GM19372 (cell line): Measurements from ENCODE around the gene CTIF.
"Not testable (repeated sequence)": the region's sequence is repeated elsewhere in the genome, so short reads cannot be mapped to it uniquely, and the experiment has no call there.

Experiments used
- ATAC-seq: cut with Tn5 transposase; IDR thresholded peaks from one replicate; pipeline ENCODE4 v1.9.1; 2021; ENCODE audit warnings: mild to moderate bottlenecking, low read depth, moderate library complexity; ENCODE audit not compliant: unreplicated experiment

The CTIF gene

GRCh38 chr18:48638896-48639771, 100.3 kb downstream of the CTIF start:
- ATAC-seq, result no peak

DNA sequence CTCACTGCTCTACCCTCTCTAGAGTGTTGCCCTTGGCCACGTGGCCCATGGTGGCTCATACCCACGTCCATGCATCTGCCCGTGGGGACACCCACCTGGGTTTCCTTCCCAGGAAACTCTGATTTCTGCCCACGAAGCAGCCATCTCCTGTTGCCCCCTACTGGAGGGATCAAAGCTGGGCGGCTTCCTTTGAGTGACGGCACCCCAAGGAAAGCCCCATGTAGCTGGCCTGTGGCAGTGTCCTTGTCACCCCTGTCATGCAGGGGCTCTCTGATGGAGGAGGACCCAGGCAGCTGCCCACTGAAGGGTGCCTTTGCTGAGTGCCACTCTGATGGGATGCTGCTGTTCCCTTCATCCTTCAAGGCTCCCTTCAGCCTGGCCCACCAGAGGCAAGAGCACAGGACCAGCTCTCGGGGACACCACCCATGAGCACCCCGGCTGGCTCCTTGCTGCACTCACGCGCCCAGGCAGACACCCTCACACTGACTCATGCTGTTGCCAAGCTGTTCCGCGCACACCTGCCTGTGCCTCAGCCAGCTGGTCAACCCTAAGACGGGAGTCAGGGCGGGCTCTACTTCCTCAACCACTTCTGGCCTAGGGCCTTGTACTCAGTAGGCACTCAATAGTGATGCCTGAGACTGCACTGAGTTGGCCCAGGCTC, 101.1 kb downstream of the CTIF start:
- no peak for ATAC-seq

DNA sequence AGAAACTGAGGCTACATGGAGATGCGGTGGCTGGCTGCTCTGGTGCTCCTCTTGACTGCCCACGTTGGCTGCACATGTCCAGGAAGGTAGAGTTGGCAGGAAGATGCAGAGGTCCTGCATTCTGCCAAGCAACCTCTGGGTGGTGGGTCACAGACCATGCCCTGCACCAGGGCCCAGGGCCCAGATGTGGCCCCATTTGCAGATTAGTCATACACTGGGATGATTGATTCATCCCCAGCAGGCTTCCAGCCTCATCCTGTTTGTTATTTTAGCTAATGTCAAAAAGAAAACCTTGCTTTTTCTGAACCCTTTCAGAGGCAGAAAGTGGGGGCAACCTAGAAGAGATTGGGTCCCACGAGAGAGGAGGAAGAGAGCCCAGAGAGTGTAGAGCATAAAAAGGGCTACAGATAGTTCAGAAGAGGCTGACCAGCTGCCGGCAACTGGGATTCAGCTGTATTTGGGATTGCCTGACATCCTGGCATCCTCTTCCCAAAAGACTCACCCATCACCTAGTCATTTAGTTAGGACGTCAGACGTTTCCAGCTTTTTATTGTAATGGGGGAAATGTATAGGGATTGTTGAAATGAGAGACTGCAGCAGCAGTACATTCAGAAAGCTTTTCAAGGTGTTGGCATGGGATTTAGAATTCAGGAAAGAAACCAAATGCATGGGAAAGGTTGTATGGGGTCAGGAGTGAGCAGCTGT, 101.9 kb downstream of the CTIF start:
- no peak for ATAC-seq

DNA sequence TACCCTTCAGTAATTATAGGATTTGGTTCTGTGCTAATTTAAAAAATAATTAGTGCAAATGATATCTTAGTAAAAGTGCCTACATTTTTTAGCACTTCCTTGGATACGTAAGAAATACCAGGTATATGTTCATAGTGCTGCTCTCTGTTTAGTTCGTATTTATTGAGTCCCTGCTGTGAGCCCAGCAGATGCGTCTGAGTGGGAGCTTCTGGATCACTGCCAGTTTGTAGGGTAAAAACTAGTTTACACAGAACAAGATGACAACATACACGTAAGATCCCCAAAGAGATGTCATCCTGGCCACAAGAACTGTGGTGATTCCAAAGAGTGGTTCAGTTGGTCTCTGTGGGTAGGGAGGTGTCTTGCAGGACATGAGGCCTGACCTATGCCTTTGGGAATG, 103.2 kb downstream of the CTIF start:
- no peak for ATAC-seq

DNA sequence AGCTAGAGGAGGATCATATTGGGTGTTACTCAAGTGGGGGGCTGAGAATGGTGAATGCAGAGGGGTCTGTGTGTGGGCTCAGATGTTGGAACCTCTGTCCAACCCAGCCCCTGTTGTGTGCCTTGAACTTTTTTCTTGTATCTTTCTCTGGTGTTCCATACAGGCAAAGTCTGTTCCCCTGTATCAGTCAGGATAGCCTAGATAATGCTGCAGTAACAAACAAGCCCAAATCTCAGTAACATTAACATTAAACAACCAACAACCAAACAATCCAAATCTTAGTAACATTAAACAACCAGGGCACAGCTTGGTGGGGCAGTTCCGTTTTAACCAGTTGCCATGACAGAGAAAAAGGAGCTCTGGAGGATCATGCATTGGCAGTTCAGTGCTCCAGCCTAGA, 103.7 kb downstream of the CTIF start:
- ATAC-seq, result no peak

- ATAC-seq, result no peak
These were observed 104.4 kb downstream of the CTIF start for GRCh38 chr18:48643262-48643661.

DNA sequence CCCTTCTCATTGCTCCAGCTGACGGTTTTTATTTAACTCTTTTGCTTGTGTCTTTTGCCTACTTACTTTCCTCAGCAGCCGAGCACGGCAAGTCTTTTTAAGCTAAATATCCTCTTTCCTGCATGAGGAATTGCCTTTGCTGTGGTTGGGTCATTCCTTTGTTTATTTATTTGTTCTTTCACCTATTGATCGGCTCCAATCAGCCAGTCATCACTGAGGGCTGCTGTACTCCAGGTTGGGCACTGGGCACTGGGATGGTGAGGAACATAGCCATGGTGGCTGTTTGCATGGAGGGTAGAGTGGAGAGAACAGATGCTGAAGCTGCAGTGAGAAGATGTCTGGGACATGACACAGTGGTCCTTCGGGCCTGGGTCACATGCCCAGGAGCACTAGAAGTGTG, 105.2 kb downstream of the CTIF start:
- ATAC-seq, result no peak

- ATAC-seq, result no peak
These were observed 106.7 kb downstream of the CTIF start for GRCh38 chr18:48645427-48646002.

- no peak for ATAC-seq
These were observed 108.1 kb downstream of the CTIF start for GRCh38 chr18:48646976-48647375.

DNA sequence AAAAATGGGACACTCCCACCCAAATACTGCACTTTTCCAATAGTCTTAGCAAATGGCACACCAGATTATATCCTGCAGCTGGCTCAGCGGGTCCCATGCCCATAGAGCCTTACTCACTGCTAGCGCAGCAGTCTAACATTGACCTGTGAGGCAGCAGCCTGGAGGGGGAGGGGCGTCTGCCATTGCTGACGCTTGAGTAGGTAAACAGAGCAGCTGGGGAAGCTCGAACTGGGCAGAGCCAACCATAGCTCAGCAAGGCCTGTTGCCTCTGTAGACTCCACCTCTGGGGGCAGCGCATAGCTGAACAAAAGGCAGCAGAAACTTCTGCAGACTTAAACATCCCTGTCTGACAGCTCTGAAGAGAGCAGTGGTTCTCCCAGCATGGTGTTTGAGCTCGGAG, 110.4 kb downstream of the CTIF start:
- ATAC-seq, result no peak

DNA sequence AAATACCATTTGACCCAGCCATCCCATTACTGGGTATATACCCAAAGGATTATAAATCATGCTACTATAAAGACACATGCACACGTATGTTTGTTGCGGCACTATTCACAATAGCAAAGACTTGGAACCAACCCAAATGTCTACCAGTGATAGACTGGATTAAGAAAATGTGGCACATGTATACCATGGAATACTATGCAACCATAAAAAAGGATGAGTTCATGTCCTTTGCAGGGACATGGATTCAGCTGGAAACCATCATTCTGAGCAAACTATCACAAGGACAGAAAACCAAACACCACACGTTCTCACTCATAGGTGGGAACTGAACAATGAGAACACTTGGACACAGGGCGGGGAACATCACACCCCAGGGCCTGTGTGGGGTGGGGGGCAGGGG, 115.8 kb downstream of the CTIF start:
- ATAC-seq, result not testable (repeated sequence)

GRCh38 chr18:48655508-48655907, 116.7 kb downstream of the CTIF start:
- no peak for ATAC-seq

- no peak for ATAC-seq
These were observed 117.3 kb downstream of the CTIF start for GRCh38 chr18:48656176-48656575.

DNA sequence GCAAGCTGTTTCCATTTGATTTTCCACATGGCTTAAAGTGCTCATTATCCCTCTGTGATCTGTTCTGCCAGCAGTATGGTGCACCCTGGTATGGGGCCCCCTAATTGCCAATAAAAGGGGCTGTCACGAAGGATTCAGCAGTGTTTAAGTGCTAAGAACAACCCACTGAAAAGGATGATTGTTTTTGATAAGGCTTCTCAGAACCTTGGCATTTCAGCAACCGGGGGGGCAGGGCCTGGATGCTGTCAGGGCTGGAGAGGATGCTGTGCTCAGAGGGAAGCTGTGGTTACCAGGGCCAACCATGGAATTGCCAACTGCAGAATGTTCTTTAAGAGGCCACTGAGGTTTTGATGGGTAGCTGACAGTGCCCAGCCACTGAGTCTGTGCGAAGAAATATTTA, 117.8 kb downstream of the CTIF start:
- no peak for ATAC-seq

DNA sequence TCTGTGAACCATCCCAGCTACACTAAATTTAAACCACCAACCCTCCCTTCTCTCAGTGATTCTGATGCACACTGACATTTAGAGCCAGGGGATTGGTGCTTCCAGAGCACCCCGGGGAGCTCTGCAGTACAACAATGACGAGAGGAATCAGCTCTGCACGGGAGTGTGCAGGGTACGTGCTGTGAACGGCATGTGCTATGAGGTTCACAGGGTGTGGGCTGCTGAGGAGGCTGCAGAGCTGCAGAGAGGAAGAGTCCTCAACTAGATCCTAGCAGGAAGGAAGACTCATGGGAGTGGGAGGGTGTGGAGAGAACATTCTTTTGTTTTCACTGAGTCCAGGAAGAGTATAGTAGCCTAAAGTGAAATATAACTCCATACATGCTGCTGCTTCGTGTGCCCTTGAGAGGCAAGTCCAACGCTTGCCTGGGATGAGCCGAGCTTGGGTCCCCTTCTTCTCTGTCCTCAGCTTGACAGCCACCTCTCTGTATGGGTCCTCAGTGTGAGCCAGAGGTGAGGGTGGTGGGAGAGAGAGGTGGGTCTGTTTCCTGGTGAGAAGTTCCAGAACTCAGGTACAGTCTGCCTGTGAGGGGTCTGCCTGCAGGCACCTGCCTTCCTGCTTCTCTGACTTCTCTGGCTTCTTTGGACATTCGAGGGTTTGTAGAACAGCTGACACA, 118.8 kb downstream of the CTIF start:
- ATAC-seq, result no peak

GRCh38 chr18:48658721-48659120, 119.9 kb downstream of the CTIF start:
- no peak for ATAC-seq

DNA sequence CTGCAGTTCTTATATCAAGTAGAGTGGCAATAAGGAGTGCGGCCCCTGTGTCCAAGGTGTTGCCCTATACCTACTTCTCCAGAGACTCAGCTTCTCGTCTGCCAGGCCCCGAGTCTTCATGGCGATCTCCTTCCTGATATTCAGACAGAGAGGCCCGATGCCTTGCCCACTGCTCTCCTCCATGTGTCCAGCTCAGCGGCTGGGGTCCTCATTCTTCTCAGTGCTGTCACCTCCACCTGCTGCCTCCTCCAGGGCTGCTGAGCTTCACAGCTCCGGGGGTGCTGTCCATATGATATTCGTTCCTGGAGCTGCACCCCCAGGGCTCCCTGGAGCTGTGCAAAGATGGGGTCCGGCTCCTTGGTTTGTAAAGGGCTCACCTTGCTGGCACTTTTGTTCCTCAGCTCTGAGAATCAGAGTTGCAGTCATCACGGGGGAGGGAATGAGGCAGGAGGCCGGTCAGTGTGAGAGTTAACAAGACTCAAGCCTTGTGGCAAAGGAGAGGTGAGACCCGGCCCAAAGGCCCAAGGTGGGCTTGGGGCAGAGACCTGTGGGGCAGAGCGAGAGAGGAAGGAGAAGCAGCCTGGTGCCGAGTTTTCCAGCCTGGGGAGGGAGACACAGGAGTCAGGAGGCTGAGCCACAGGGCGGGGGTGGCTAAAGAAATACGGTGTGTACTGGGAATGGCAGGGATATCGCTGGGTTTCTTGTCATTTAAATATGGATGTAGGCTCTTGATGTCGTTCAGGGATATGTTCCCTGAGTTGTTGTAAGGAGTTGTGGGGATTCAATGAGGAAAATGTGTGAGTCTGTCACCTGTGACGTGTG, 120.6 kb downstream of the CTIF start:
- ATAC-seq, result no peak

DNA sequence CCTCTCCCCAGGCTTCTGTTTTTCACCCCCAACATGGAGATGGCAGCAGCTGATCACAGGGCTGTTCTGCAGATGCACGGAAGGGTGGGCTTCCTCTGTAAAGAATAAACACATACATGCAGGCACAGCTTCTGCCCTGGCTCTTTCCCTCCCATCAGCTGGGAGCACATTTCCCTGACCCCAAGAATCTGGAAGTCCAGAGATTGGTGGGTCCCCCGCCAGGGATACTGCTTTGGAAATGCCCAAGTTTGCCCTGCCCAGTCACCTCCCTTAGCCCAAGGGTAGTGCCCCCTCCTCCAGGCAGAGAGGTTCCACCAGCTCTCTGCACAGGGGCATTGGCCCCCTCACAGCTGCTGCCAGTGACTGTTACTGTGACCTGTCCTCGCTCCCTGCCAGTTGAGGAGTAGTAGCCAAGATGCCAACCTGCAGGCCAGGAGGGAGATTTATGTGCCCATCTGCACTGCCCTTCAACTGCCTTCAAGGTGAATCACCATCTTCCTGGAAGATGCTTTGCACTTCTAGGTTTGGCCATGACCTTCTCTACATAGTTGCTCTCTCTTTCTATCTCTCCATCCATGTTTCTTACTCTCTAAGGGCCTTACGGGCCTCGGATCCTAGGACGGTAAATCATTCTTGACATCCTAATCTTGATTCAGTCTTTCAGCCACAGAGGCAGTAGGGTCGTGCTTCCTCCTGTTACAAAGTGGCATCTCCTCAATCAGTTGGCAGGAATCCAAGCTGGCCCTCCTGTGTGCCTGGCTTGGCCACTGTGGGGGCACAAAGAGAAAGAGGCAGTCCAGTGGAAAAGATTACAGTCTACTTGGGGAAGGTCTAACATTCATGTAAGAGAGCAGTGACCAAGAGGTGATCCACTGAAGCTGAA, 121.8 kb downstream of the CTIF start:
- ATAC-seq, result no peak

DNA sequence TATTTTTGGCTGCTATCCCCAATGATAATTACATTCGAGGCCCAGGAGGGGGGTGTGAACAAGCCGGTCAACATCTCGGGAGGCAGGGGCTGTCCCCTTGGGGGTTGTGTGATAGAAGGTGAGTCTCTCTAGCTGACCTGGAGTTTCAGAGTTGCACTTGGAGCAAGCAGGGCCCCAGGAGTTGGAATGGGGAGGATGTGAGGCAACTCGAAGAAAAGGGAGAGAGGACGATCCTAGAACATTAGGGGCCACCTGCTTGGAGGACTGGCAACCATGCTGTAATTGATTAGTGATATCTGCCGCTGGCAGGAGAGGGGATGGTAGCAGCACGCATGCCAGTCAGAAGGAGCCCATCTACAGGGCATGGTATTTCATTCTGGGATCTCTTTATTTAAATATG, 122.6 kb downstream of the CTIF start:
- ATAC-seq, result no peak
